GM21717 (cell line): ENCODE results near the gene BAIAP2L2.
"Not testable (repeated sequence)": the region's sequence is repeated elsewhere in the genome, so short reads cannot be mapped to it uniquely, and the experiment has no call there.

Experiments used
- ATAC-seq: cut with Tn5 transposase; IDR thresholded peaks from one replicate; pipeline ENCODE4 v1.9.1; 2021; ENCODE audit warnings: mild to moderate bottlenecking, moderate library complexity; ENCODE audit not compliant: unreplicated experiment

The BAIAP2L2 gene

DNA sequence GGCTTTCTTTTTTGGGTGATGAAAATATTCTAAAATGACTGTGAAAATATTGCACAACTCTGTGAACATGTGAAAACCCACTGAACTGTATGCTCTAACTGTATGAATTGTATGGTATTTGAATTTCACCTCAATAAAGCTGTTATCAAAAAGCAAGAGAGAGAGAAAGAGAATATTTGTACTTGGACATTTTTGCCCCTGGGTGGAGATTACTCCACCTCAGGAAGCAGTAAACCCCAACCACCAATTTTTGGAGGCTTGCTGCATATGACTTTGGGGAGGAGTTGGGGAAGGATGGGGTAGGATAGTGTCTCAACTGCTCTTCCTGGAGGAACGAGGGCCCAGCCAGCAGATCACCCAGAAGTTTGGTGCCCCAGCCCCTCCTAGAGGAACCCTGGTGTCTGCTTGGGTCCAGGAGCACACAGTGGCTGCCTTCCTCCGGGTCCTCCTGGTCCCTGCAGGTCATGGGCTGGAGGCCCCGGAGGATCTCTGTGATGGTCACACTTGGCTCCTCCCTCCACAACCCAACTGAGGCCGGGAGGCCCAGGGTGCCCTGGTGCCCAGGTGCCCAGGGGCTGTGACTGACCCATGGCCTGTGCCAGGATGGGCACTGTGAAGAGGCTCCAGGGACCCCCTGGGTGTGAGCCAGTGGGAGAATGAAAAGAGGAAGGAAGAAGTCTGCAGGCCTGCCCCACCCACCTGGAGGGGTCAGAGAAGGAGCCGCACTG lies 68.6 kb downstream of the BAIAP2L2 start:
- ATAC-seq, result no peak

- ATAC-seq, result no peak
Measured at GRCh38 chr22:38040953-38041759, 69.3 kb downstream of the BAIAP2L2 start.

DNA sequence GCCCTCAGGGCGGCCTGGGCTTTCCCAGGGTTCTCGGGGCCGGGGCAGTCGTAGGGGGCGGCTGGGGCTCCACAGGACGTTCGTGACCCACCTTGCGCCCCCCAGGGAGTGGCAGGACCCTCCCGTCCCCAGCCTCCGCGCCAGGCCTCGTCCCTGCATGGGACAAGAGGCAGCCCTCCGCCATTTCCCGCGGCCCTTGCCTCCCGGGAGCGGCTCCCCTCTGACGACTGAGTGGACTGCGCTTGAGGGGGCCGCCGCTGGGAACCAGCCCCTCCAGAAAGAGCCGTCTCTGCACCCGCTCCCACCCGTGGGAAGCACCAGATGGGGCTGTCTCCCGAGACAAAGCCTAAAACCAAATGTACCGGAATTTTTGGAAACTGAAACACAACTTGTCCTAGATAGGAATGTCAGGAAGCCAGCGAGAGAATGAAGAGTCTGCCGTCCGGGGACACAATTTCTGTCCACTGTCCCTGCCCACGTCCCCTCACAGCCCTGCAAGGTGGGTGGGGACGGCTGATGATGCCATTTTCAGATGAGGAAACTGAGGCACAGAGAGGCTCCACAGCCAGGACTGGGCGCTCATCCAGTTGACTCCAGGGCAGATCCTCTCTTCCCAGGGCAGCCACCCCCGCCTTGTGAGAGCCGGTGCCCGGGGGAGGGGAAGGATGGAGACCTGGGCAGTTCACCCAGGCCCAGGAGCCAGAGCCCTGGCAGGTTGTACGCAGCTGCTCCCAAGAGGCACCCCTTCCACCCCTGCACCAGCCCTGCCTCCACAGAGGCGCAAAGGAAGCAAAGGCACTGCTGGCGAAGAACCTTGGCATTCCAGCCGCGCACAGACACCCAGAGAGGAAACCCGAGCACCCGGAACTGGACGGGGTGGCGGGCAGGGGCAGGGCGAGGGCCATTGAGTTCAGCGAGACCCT lies 71.3 kb downstream of the BAIAP2L2 start:
- ATAC-seq, result no peak

DNA sequence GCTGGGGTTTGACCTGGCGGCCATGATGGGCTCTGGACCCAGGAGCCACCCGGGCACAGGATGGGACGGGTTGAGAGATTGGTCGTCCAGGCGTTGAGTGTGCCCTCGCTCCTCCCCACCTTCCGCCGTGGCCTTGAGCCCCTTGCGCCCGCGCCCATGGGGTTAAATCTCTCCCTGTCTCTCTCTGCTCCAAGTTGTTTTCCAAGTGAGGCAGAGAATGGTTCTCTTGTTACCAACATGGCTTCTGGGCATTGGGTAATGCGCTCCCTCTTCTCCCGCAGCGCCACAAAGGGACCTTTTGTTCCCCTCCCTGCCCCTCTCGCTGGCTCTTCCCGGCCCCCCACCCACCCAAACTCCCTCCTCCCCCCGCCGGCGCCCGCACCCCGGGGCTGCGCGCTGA lies 72.1 kb downstream of the BAIAP2L2 start:
- ATAC-seq, result no peak

- ATAC-seq, result not testable (repeated sequence)
Measured at GRCh38 chr22:38037367-38038150, 72.9 kb downstream of the BAIAP2L2 start.

DNA sequence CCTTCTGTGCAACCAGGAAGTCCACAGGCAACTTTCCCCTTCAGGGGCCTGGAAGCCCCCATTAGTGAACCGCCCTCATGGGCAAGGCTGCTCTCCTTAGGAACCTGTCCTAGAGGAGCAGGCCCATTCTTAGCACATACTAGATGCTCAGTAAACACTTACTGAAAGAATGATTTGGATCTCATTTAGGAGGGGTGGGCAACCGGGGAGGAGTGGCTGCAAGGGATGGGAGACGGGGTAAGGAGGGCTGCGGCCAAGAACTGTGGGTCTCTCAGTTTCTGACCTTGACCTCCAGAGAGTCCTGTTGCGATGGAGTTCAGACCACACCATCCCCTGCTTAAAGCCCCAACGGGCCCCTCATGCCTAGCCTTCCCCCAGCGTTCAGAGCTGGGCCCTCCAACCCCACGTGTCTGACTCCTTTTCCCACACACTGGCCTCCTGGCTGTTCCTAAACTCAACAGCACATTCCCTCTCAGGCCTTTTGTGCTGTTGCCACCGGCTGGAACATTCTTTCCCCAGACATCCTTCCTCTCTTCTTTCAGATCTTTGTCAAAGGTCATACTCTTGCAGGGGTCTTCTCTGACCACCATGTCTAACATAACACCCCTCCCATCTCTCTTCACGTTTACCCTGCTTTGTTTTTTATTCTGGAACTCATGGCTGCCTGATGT lies 74.0 kb downstream of the BAIAP2L2 start:
- no peak for ATAC-seq

DNA sequence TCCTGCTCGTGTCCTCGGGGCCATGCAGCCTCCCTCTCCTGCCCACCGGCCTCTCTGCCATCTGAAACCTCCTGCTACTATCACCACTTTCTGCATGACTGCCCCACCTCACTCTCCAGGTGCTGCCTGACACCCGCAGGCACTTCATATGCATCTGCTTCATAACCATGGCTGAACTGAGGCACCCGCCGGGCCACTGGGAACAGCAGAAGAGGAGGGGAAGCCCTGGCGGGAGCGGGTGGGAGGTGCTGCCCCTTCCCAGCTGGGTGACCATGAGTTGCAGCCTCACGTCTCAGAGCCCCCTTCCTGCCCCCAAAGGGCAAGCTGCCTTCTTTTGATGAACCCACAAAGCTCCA lies 75.0 kb downstream of the BAIAP2L2 start:
- no peak for ATAC-seq
